Measurements from ENCODE around the gene FAM107B.

The FAM107B gene

DNA sequence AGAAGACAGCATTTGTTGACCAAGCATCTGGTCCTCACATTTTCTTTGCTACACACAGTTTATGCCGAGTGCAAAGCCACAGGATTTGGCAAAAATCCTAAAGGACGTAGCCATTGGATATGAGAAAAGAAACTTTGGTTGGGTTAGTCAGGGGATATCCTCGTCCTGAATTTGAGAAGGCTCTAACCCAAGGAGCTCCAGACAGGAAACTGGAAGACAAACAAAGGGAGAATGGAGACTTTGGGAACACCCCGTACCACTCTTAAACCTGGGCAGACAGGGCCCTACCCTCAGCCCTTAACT is 297.3 kb downstream of the FAM107B start:
- DNase-seq, result no peak

DNA sequence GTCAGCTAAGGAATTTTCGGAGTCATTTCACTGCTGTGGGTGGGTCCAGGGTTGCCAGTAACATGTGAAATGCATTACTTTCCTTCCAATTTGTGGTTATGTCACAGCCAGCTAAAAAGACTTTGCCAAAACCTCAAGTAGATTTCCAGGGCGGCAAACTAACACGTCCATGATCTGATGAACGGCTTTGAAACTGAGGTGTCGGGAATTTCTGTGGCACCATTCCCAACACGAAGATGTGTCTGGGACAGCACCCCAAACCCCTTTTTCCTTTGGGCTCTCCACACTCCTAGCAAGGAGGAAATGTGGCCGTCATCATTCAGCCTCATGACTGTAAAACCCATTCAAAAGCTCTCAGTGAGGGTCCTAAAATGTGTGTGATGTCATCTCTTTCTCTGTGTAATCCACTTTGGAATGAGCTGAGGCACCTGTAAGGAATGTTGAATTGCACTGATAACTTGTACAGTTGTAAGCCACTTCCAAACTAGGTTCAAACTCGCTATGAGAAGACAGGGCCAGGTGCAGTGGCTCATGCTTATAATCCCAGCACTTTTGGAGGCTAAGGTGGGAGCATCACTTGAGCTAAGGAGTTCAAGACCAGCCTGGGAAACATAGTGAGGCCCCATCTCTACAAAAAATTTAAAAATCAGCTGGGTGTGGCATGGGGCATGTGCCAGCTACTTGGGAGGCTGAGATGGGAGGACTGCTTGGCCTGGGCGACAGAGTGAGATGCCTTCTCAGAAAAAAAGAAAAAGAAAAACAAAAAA is 297.9 kb downstream of the FAM107B start:
- DNase-seq, result no peak

DNA sequence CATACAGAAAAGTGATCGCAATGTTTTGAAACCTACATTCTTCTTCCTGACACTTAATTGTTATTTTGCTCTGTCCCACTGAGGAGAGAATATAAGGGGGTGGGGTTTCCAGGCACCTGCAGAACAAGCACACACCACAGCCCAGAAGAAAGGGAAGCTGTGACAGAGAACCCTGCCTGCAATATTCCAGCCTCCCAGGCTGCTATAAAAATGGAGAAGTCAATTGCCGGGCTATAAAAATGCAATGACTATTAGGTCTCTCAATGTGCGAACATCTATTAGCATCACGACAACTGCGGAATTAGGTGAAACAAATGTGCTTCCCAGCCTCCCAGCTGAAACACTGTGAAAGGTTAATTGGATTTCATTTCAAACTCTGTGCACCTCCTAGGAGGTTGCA is 298.7 kb downstream of the FAM107B start:
- no peak for DNase-seq

DNA sequence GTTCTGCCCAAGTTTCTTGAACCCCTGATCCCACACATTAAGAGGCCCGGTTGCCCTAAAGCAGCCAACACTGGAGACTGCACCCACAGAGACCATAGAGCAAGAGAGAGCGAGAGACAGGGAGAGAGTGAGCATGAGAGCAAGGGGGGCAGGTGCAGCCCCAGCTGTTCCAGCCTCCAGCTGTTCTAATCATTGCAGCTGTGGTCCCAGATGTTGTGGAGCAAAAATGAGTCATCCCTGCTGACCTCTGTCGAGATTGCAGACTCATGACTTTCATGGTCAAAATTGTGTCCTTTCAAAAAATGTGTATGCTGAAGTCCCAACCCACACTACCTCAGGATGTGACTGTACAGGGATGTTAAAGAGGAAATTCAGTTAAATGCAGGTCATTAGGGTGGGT is 300.0 kb downstream of the FAM107B start:
- DNase-seq, result no peak

DNA sequence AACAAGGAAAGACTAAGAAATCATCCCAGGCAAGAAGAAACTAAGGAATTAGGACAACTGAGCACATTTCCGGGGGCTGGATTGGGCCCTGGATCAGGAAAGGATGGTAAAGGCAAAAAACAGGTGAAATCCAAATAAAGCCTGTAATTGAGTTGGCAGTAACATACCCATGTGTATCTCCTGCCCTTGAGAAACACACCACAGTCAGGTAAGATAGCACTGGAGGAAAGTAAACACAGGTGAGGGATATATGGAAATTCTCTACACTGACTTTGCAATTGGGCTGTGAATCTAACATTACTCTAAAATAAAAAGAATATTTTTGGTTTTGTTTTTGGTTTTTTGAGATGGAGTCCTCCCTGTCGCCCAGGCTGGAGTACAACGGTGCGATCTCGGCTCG is 303.8 kb downstream of the FAM107B start:
- no peak for DNase-seq

DNA sequence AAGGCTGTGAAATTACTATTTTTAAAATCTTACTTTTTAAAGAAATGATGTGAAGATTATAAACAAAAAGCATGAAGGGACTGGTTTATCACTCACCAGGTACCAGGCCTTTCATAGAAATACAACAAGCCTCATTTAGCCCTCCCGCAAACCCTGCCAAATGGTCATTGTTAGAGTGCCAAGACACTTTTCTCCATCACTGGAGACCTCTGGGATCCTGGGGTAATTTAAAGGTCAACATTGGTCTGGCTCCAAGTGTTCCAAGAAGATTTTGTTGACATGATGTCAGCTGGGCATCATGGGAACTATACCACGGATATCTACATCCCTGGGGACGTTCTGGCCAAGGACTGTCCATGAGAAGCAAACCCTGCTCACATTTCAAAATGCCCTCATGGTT is 306.0 kb downstream of the FAM107B start:
- DNase-seq, result no peak
